Measurements from ENCODE around the gene RCC2. TPM values are rescaled to one million over a fixed set of nuclear protein-coding genes. Genes with fewer than 3 reads are reported as not detected.
A peak's percentile ranks its signal among the peaks of the same experiment; 100 is the strongest.

Gene RCC2
- total RNA-seq, 5 donors from 2014 or later (not counting 1 experiment from before 2014, with no cell fraction given): 35.9 to 53.5 (median 50.4) TPM

- ChIA-PET POLR2A (no interaction called here), CTCF (no interaction called here)
- H3K27ac ChIP-seq (ENCODE audit: low read length): no peak overlapping the region
- Mint-ChIP-seq H3K4me3 (no peak overlapping the region), H3K9me3 (no peaks in the 10 kb centered on the region), H3K27ac (no peak overlapping the region), H3K27me3 (no peaks in the 10 kb centered on the region), H3K36me3 (peaks cover 55% of the 10 kb centered on the region), H3K4me1 (peaks cover 10 to 19% (median 16%) of the 10 kb centered on the region in 3 donors)
- WGBS (ENCODE audit: insufficient coverage): 91% methylated on average over 14 of the region's 18 CpGs
- DNase-seq (no peak), ATAC-seq (replicated peaks in 1 of 4) (no peak)
- H3K4me1 ChIP-seq (ENCODE audit: control insufficient read depth in 1 of 2, extremely low read depth in 1 of 2, insufficient read depth in 2 of 2, low read length in 2 of 2): no peaks in the 10 kb centered on the region
- no peaks in the 10 kb centered on the region for H3K27me3 ChIP-seq (replicated peaks in 1 of 2; ENCODE audit: control insufficient read depth in 2 of 2, extremely low read depth in 1 of 2, insufficient read depth in 2 of 2, low read length in 1 of 2)
- H3K9me3 ChIP-seq: no peaks in the 10 kb centered on the region
- H3K36me3 ChIP-seq (ENCODE audit: control insufficient read depth in 2 of 2, extremely low read depth in 1 of 2, insufficient read depth in 1 of 2, low read length in 1 of 2): peaks cover 26 to 78% of the 10 kb centered on the region in 2 donors
- no peak overlapping the region for H3K4me3 ChIP-seq (ENCODE audit: control insufficient read depth in 1 of 2, extremely low read depth in 1 of 2, low read length in 1 of 2)
These were observed 13.5 kb downstream of the RCC2 start for GRCh38 chr1:17425806-17426600.

- Histone ChIP-seq H3K27ac (ENCODE audit: low read length) (no peak overlapping the region), H3K4me3 (ENCODE audit: control insufficient read depth in 1 of 2, extremely low read depth in 1 of 2, low read length in 1 of 2) (no peak overlapping the region), H3K4me1 (ENCODE audit: control insufficient read depth in 1 of 2, extremely low read depth in 1 of 2, insufficient read depth in 2 of 2, low read length in 2 of 2) (peaks cover 0 to 3% of the 10 kb centered on the region in 2 experiments), H3K36me3 (ENCODE audit: control insufficient read depth in 2 of 2, extremely low read depth in 1 of 2, insufficient read depth in 1 of 2, low read length in 1 of 2) (peaks cover 30 to 86% of the 10 kb centered on the region in 2 donors), H3K27me3 (replicated peaks in 1 of 2; ENCODE audit: control insufficient read depth in 2 of 2, extremely low read depth in 1 of 2, insufficient read depth in 2 of 2, low read length in 1 of 2) (no peaks in the 10 kb centered on the region), H3K9me3 (no peaks in the 10 kb centered on the region)
- Mint-ChIP-seq H3K4me3 (no peak overlapping the region), H3K4me1 (peaks cover 5 to 10% (median 8%) of the 10 kb centered on the region in 3 donors), H3K27me3 (no peaks in the 10 kb centered on the region), H3K9me3 (no peaks in the 10 kb centered on the region), H3K36me3 (peaks cover 58% of the 10 kb centered on the region), H3K27ac (no peak overlapping the region)
- DNase-seq (no peak), ATAC-seq (replicated peaks in 1 of 4) (no peak)
- ChIA-PET POLR2A (no interaction called here), CTCF (interaction anchor here in 1 of 2 donors (0.6 kb wide), 1 partner anchor 14 kb away, joined by 3 read pairs; no protein-coding TSS in a partner anchor)
- WGBS (ENCODE audit: insufficient coverage): 90% methylated on average over 13 of the region's 13 CpGs
These were observed 15.7 kb downstream of the RCC2 start for GRCh38 chr1:17423781-17424245.

DNA sequence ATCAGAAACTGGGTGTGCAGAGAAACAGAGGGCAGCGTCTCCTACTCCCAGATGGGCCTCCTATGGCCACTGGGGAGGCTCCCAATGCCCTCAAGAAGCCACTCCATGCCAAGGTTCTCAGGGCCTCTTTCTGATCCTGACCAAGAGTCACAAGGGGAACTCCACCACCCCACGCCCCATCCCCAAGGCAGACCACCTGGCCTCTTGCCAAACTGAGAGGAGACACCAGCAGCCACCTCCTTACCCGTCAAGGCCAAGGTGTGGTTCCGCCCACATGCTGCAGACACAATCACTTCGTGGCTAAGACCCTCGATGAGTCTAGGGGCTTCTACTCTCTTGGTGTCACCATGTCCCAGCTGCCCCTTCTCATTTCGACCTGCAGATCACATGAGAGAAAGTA lies 17.0 kb downstream of the RCC2 start:
- H3K9me3 Mint-ChIP-seq: no peaks in the 10 kb centered on the region
- ATAC-seq (replicated peaks in 1 of 4) (no peak), DNase-seq (no peak)
- CTCF ChIA-PET: no interaction called here
- H3K36me3 ChIP-seq (ENCODE audit: control insufficient read depth in 2 of 2, extremely low read depth in 1 of 2, insufficient read depth in 1 of 2, low read length in 1 of 2): peaks cover 34 to 83% of the 10 kb centered on the region in 2 donors
- 47% methylated on average over 3 of the region's 7 CpGs for WGBS (ENCODE audit: insufficient coverage)
- H3K4me3 ChIP-seq (ENCODE audit: control insufficient read depth in 1 of 2, extremely low read depth in 1 of 2, low read length in 1 of 2): no peak overlapping the region
- no peak overlapping the region for H3K4me3 Mint-ChIP-seq
- no peak overlapping the region for H3K27ac ChIP-seq (ENCODE audit: low read length)
- H3K4me1 ChIP-seq (ENCODE audit: control insufficient read depth in 1 of 2, extremely low read depth in 1 of 2, insufficient read depth in 2 of 2, low read length in 2 of 2): peaks cover 0 to 3% of the 10 kb centered on the region in 2 experiments
- H3K9me3 ChIP-seq: no peaks in the 10 kb centered on the region
- H3K27me3 ChIP-seq (replicated peaks in 1 of 2; ENCODE audit: control insufficient read depth in 2 of 2, extremely low read depth in 1 of 2, insufficient read depth in 2 of 2, low read length in 1 of 2): no peaks in the 10 kb centered on the region
- peaks cover 5 to 10% (median 8%) of the 10 kb centered on the region in 3 donors for H3K4me1 Mint-ChIP-seq
- no peak overlapping the region for H3K27ac Mint-ChIP-seq
- H3K27me3 Mint-ChIP-seq: no peaks in the 10 kb centered on the region
- peaks cover 64% of the 10 kb centered on the region for H3K36me3 Mint-ChIP-seq
- POLR2A ChIA-PET: no interaction called here

DNA sequence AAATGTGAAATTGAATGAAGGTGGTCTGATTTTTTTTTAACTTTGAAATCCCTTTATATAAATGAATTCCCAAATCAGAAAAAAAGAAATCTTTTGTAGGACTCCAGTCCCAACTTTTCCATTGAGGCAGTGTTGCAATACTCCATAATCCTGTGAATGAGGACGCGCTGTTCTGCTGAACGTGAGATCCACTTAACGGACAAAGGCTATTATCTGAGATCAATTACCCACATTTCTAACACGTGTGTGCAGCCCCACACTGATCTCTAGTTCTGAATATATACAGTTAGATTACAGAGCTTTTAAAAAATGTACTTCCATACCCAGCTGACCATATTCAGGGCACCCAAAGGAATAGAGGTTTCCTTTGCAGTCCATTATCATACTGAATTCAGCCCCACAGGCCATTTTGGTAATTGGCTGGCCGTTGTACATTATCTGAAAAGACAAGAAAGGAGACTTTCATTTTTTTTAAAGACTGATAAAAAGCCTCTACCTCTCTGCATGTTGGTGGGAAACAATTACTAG lies 19.0 kb downstream of the RCC2 start:
- no peaks in the 10 kb centered on the region for H3K9me3 ChIP-seq
- Mint-ChIP-seq H3K4me3 (no peak overlapping the region), H3K27ac (peak overlapping the region in 1 of 2 donors; percentile 11), H3K27me3 (no peaks in the 10 kb centered on the region), H3K9me3 (no peaks in the 10 kb centered on the region), H3K36me3 (peaks cover 69% of the 10 kb centered on the region), H3K4me1 (peaks cover 2 to 10% (median 8%) of the 10 kb centered on the region in 3 donors)
- H3K27me3 ChIP-seq (replicated peaks in 1 of 2; ENCODE audit: control insufficient read depth in 2 of 2, extremely low read depth in 1 of 2, insufficient read depth in 2 of 2, low read length in 1 of 2): no peaks in the 10 kb centered on the region
- peaks cover 24 to 83% of the 10 kb centered on the region in 2 donors for H3K36me3 ChIP-seq (ENCODE audit: control insufficient read depth in 2 of 2, extremely low read depth in 1 of 2, insufficient read depth in 1 of 2, low read length in 1 of 2)
- H3K4me1 ChIP-seq (ENCODE audit: control insufficient read depth in 1 of 2, extremely low read depth in 1 of 2, insufficient read depth in 2 of 2, low read length in 2 of 2): peaks cover 0 to 3% of the 10 kb centered on the region in 2 experiments
- no peak for ATAC-seq (replicated peaks in 1 of 4)
- POLR2A ChIA-PET: no interaction called here
- H3K27ac ChIP-seq (ENCODE audit: low read length): no peak overlapping the region
- WGBS (ENCODE audit: insufficient coverage): no CpG with 5 or more reads among the region's 6 CpGs
- no peak overlapping the region for H3K4me3 ChIP-seq (ENCODE audit: control insufficient read depth in 1 of 2, extremely low read depth in 1 of 2, low read length in 1 of 2)
- CTCF ChIA-PET: no interaction called here
- DNase-seq: no peak

DNA sequence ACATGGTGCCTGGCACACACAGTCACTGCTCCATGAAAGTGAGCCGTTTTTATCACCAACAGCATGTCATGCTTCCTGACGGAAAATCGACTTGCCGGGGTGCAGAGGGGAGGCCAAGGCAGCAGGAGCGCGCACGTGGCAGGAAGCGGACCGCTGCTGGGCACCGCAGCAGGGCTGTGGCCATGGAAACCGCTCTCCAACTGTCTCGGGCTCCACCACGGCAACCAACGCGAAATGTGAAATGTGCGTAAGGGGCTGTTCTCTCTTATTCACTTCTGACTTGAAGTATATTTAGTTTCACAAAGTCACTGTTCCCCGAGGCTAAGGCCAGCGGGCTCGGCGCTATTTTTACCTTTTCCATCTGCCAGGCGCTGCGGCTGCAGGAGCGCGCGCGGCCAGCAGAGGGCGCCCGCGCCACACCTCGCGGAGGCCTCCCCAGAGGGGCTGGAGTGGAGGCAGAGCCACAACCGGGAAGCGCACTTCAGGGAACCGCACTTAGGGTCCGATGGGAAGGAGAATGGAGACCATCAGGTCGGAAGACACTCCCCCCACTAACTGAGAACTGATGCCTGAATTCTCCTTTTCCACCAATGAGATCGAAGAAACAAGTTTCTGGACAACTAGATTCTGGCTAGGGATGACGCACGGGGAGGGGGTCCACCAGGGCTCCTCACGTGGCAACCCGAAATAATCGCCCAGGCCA lies 19.7 kb downstream of the RCC2 start:
- peaks cover 0 to 3% of the 10 kb centered on the region in 2 experiments for H3K4me1 ChIP-seq (ENCODE audit: control insufficient read depth in 1 of 2, extremely low read depth in 1 of 2, insufficient read depth in 2 of 2, low read length in 2 of 2)
- H3K27ac ChIP-seq (ENCODE audit: low read length): no peak overlapping the region
- ATAC-seq (replicated peaks in 1 of 4) (peak; percentile 79 to 90 (median 84)), DNase-seq (peak; percentile 13 to 78 (median 59))
- WGBS (ENCODE audit: insufficient coverage): 50% methylated on average over 28 of the region's 42 CpGs
- no peaks in the 10 kb centered on the region for H3K9me3 ChIP-seq
- no peaks in the 10 kb centered on the region for H3K27me3 ChIP-seq (replicated peaks in 1 of 2; ENCODE audit: control insufficient read depth in 2 of 2, extremely low read depth in 1 of 2, insufficient read depth in 2 of 2, low read length in 1 of 2)
- peaks cover 20 to 83% of the 10 kb centered on the region in 2 donors for H3K36me3 ChIP-seq (ENCODE audit: control insufficient read depth in 2 of 2, extremely low read depth in 1 of 2, insufficient read depth in 1 of 2, low read length in 1 of 2)
- CTCF ChIA-PET: no interaction called here
- no peaks in the 10 kb centered on the region for H3K9me3 Mint-ChIP-seq
- H3K4me3 ChIP-seq (ENCODE audit: control insufficient read depth in 1 of 2, extremely low read depth in 1 of 2, low read length in 1 of 2): no peak overlapping the region
- peaks cover 2 to 10% (median 8%) of the 10 kb centered on the region in 3 donors for H3K4me1 Mint-ChIP-seq
- H3K27ac Mint-ChIP-seq: no peak overlapping the region
- H3K4me3 Mint-ChIP-seq: no peak overlapping the region
- H3K36me3 Mint-ChIP-seq: peaks cover 67% of the 10 kb centered on the region
- POLR2A ChIA-PET: no interaction called here
- H3K27me3 Mint-ChIP-seq: no peaks in the 10 kb centered on the region

GRCh38 chr1:17416389-17416788 lies 23.1 kb downstream of the RCC2 start:
- Histone ChIP-seq H3K27me3 (replicated peaks in 1 of 2; ENCODE audit: control insufficient read depth in 2 of 2, extremely low read depth in 1 of 2, insufficient read depth in 2 of 2, low read length in 1 of 2) (no peaks in the 10 kb centered on the region), H3K27ac (ENCODE audit: low read length) (no peak overlapping the region), H3K36me3 (ENCODE audit: control insufficient read depth in 2 of 2, extremely low read depth in 1 of 2, insufficient read depth in 1 of 2, low read length in 1 of 2) (peaks cover 13 to 86% of the 10 kb centered on the region in 2 donors), H3K4me1 (ENCODE audit: control insufficient read depth in 1 of 2, extremely low read depth in 1 of 2, insufficient read depth in 2 of 2, low read length in 2 of 2) (peaks cover 0 to 3% of the 10 kb centered on the region in 2 experiments), H3K9me3 (no peaks in the 10 kb centered on the region), H3K4me3 (ENCODE audit: control insufficient read depth in 1 of 2, extremely low read depth in 1 of 2, low read length in 1 of 2) (no peak overlapping the region)
- CTCF ChIA-PET: interaction anchor here in 1 of 2 donors (0.6 kb wide), 1 partner anchor 508 kb away, joined by 7 read pairs; no protein-coding TSS in a partner anchor
- ATAC-seq (replicated peaks in 1 of 4) (no peak), DNase-seq (no peak)
- Mint-ChIP-seq H3K4me1 (peaks cover 0 to 3% (median 0%) of the 10 kb centered on the region in 3 donors), H3K4me3 (no peak overlapping the region), H3K36me3 (peaks cover 65% of the 10 kb centered on the region), H3K27me3 (no peaks in the 10 kb centered on the region), H3K9me3 (no peaks in the 10 kb centered on the region), H3K27ac (no peak overlapping the region)
- 84% methylated on average over 19 of the region's 20 CpGs for WGBS (ENCODE audit: insufficient coverage)
- POLR2A ChIA-PET: no interaction called here

Measured in T-cell (primary cell).